ENCODE results near the gene D2HGDH. TPM values are rescaled to one million over a fixed set of nuclear protein-coding genes. Genes with fewer than 3 reads are reported as not detected.
"Not testable (repeated sequence)": the region's sequence is repeated elsewhere in the genome, so short reads cannot be mapped to it uniquely, and the experiment has no call there.

Gene D2HGDH
- total RNA-seq, 2 donors from 2014 or later, result 24.0 to 25.8 TPM

GRCh38 chr2:241730671-241731293 is 3.6 kb upstream of the D2HGDH start:
- Mint-ChIP-seq H3K27me3 (ENCODE audit: low read depth) (no peaks in the 10 kb centered on the region), H3K4me1 (ENCODE audit: low read depth) (peaks cover 39% of the 10 kb centered on the region), H3K36me3 (ENCODE audit: insufficient read depth in 2 of 2) (peaks cover 0 to 3% of the 10 kb centered on the region in 2 donors), H3K4me3 (peak overlapping the region; percentile 50 to 64), H3K9me3 (no peaks in the 10 kb centered on the region), H3K27ac (peak overlapping the region; percentile 59)
- ATAC-seq (replicated peaks in 1 of 2) (no peak), DNase-seq (peak; percentile 35)

- not testable (repeated sequence) for H3K36me3 Mint-ChIP-seq (ENCODE audit: insufficient read depth in 2 of 2); ATAC-seq (replicated peaks in 1 of 2); H3K27me3 Mint-ChIP-seq (ENCODE audit: low read depth); H3K9me3 Mint-ChIP-seq; H3K27ac Mint-ChIP-seq
- DNase-seq, result peak; percentile 32 to 66
- Mint-ChIP-seq H3K4me3 (peak overlapping the region in 1 of 2 donors; percentile 78), H3K4me1 (ENCODE audit: low read depth) (peaks cover 52% of the 10 kb centered on the region)
Measured at GRCh38 chr2:241732513-241733186, 1.8 kb upstream of the D2HGDH start.

- Mint-ChIP-seq H3K4me1 (ENCODE audit: low read depth) (peaks cover 54% of the 10 kb centered on the region), H3K27me3 (ENCODE audit: low read depth) (no peaks in the 10 kb centered on the region), H3K36me3 (ENCODE audit: insufficient read depth in 2 of 2) (peaks cover 2 to 6% of the 10 kb centered on the region in 2 donors), H3K27ac (no peak overlapping the region), H3K4me3 (peak overlapping the region; percentile 77 to 78), H3K9me3 (no peaks in the 10 kb centered on the region)
- ATAC-seq (replicated peaks in 1 of 2) (no peak), DNase-seq (no peak)
Measured at GRCh38 chr2:241733391-241734207, 831 bp upstream of the D2HGDH start.

- Mint-ChIP-seq H3K27me3 (ENCODE audit: low read depth) (no peaks in the 10 kb centered on the region), H3K9me3 (no peaks in the 10 kb centered on the region), H3K4me1 (ENCODE audit: low read depth) (peaks cover 60% of the 10 kb centered on the region), H3K27ac (no peak overlapping the region), H3K4me3 (peak overlapping the region; percentile 84 to 86), H3K36me3 (ENCODE audit: insufficient read depth in 2 of 2) (peaks cover 2 to 8% of the 10 kb centered on the region in 2 donors)
- peak in 1 of 2 donors; percentile 39 for ATAC-seq (replicated peaks in 1 of 2)
- DNase-seq, result no peak
Measured at GRCh38 chr2:241734208-241734466, 293 bp upstream of the D2HGDH start.

GRCh38 chr2:241736111-241736510 is 1.7 kb downstream of the D2HGDH start:
- Mint-ChIP-seq H3K9me3 (no peaks in the 10 kb centered on the region), H3K27ac (no peak overlapping the region), H3K36me3 (ENCODE audit: insufficient read depth in 2 of 2) (peaks cover 2 to 6% of the 10 kb centered on the region in 2 donors), H3K4me3 (peak overlapping the region; percentile 84 to 86), H3K27me3 (ENCODE audit: low read depth) (no peaks in the 10 kb centered on the region), H3K4me1 (ENCODE audit: low read depth) (peaks cover 60% of the 10 kb centered on the region)
- ATAC-seq (replicated peaks in 1 of 2) (no peak), DNase-seq (no peak)

- no peak for ATAC-seq (replicated peaks in 1 of 2)
- H3K4me1 Mint-ChIP-seq (ENCODE audit: low read depth), result peaks cover 47% of the 10 kb centered on the region
- H3K27me3 Mint-ChIP-seq (ENCODE audit: low read depth), result no peaks in the 10 kb centered on the region
- H3K36me3 Mint-ChIP-seq (ENCODE audit: insufficient read depth in 2 of 2), result peaks cover 2 to 6% of the 10 kb centered on the region in 2 donors
- no peaks in the 10 kb centered on the region for H3K9me3 Mint-ChIP-seq
- H3K27ac Mint-ChIP-seq, result no peak overlapping the region
- no peak for DNase-seq
- H3K4me3 Mint-ChIP-seq, result no peak overlapping the region
Measured at GRCh38 chr2:241738040-241738686, 3.7 kb downstream of the D2HGDH start.

- Mint-ChIP-seq H3K36me3 (ENCODE audit: insufficient read depth in 2 of 2) (peaks cover 2 to 6% of the 10 kb centered on the region in 2 donors), H3K9me3 (no peaks in the 10 kb centered on the region), H3K4me1 (ENCODE audit: low read depth) (peaks cover 41% of the 10 kb centered on the region), H3K27ac (no peak overlapping the region), H3K4me3 (peak overlapping the region; percentile 67 to 81), H3K27me3 (ENCODE audit: low read depth) (no peaks in the 10 kb centered on the region)
- DNase-seq, result no peak
- ATAC-seq (replicated peaks in 1 of 2), result no peak
Measured at GRCh38 chr2:241739177-241739576, 4.7 kb downstream of the D2HGDH start.

- Mint-ChIP-seq H3K4me1 (ENCODE audit: low read depth) (peaks cover 41% of the 10 kb centered on the region), H3K9me3 (no peaks in the 10 kb centered on the region)
Measured at GRCh38 chr2:241739651-241740050, 5.2 kb downstream of the D2HGDH start.

GRCh38 chr2:241741016-241741415 is 6.6 kb downstream of the D2HGDH start:
- H3K27ac Mint-ChIP-seq, result no peak overlapping the region
- H3K4me3 Mint-ChIP-seq, result peak overlapping the region; percentile 38 to 59

More at GRCh38 chr2:241739651-241740050, 5.2 kb downstream of the D2HGDH start:
- ATAC-seq (replicated peaks in 1 of 2) (peak; percentile 65 to 72), DNase-seq (peak; percentile 72 to 79)
- Mint-ChIP-seq H3K4me3 (peak overlapping the region; percentile 67 to 81), H3K36me3 (ENCODE audit: insufficient read depth in 2 of 2) (peaks cover 2 to 7% of the 10 kb centered on the region in 2 donors), H3K27ac (peak overlapping the region; percentile 78), H3K27me3 (ENCODE audit: low read depth) (no peaks in the 10 kb centered on the region)

GRCh38 chr2:241742320-241742939 is 8.0 kb downstream of the D2HGDH start:
- Mint-ChIP-seq H3K27me3 (ENCODE audit: low read depth) (no peaks in the 10 kb centered on the region), H3K4me1 (ENCODE audit: low read depth) (peaks cover 30% of the 10 kb centered on the region), H3K27ac (no peak overlapping the region), H3K9me3 (peaks cover 0 to 2% of the 10 kb centered on the region in 2 donors), H3K4me3 (no peak overlapping the region), H3K36me3 (ENCODE audit: insufficient read depth in 2 of 2) (peaks cover 6 to 19% of the 10 kb centered on the region in 2 donors)
- DNase-seq (no peak), ATAC-seq (replicated peaks in 1 of 2) (no peak)

More at GRCh38 chr2:241741016-241741415, 6.6 kb downstream of the D2HGDH start:
- DNase-seq (peak; percentile 42 to 62), ATAC-seq (replicated peaks in 1 of 2) (peak; percentile 68 to 81)
- Mint-ChIP-seq H3K9me3 (peaks cover 0 to under 1% of the 10 kb centered on the region in 2 donors), H3K27me3 (ENCODE audit: low read depth) (no peaks in the 10 kb centered on the region), H3K36me3 (ENCODE audit: insufficient read depth in 2 of 2) (peaks cover 6 to 16% of the 10 kb centered on the region in 2 donors), H3K4me1 (ENCODE audit: low read depth) (peaks cover 40% of the 10 kb centered on the region)

GRCh38 chr2:241743008-241743407 is 8.6 kb downstream of the D2HGDH start:
- not testable (repeated sequence) for ATAC-seq (replicated peaks in 1 of 2); H3K4me3 Mint-ChIP-seq; DNase-seq; H3K9me3 Mint-ChIP-seq; H3K27me3 Mint-ChIP-seq (ENCODE audit: low read depth); H3K27ac Mint-ChIP-seq
- Mint-ChIP-seq H3K36me3 (ENCODE audit: insufficient read depth in 2 of 2) (peaks cover 6 to 19% of the 10 kb centered on the region in 2 donors), H3K4me1 (ENCODE audit: low read depth) (peaks cover 28% of the 10 kb centered on the region)

GRCh38 chr2:241743620-241744019 is 9.2 kb downstream of the D2HGDH start:
- ATAC-seq (replicated peaks in 1 of 2), result no peak
- H3K4me1 Mint-ChIP-seq (ENCODE audit: low read depth), result peaks cover 25% of the 10 kb centered on the region
- H3K9me3 Mint-ChIP-seq, result peaks cover 0 to 2% of the 10 kb centered on the region in 2 donors
- H3K4me3 Mint-ChIP-seq, result no peak overlapping the region
- no peak for DNase-seq
- H3K36me3 Mint-ChIP-seq (ENCODE audit: insufficient read depth in 2 of 2), result peaks cover 6 to 17% of the 10 kb centered on the region in 2 donors
- no peak overlapping the region for H3K27ac Mint-ChIP-seq
- H3K27me3 Mint-ChIP-seq (ENCODE audit: low read depth), result no peaks in the 10 kb centered on the region

Measured in activated T-cell treated with anti-CD3 and anti-CD28 coated beads, Interleukin-2, amount 50 U/mL, for 72 hours (primary cell).